ENCODE measurements around the gene HBG2.

DNA sequence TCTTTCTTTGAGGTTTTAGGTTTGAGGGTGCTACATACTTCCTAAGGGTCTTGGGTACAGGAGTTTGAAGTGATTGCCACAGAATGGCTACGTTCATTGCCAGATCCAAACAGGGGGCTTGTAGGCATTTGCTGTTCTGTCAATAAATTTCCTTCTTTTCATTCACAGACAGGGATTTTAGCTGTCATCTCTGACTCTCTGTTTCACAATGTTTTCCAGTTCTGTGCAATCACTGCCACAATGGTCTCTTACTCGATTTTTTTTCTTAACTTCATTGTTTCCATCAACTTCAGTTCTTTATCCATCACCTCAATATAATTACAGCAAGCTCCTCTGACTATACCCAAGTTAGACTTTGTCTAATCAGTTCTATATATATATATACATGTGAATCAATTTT is 14.1 kb downstream of the HBG2 start:
- TF ChIP-seq, protein P1, sequence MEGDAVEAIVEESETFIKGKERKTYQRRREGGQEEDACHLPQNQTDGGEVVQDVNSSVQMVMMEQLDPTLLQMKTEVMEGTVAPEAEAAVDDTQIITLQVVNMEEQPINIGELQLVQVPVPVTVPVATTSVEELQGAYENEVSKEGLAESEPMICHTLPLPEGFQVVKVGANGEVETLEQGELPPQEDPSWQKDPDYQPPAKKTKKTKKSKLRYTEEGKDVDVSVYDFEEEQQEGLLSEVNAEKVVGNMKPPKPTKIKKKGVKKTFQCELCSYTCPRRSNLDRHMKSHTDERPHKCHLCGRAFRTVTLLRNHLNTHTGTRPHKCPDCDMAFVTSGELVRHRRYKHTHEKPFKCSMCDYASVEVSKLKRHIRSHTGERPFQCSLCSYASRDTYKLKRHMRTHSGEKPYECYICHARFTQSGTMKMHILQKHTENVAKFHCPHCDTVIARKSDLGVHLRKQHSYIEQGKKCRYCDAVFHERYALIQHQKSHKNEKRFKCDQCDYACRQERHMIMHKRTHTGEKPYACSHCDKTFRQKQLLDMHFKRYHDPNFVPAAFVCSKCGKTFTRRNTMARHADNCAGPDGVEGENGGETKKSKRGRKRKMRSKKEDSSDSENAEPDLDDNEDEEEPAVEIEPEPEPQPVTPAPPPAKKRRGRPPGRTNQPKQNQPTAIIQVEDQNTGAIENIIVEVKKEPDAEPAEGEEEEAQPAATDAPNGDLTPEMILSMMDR (IDR thresholded peaks at IDR 0.05 in 4 of 5, conservative IDR thresholded peaks at IDR 0.05 in 1 of 5), result no peak
- no peak for TF ChIP-seq POLR2A (IDR thresholded peaks at IDR 0.05)
